ENCODE results near the gene KDM4B. TPM values are rescaled to one million over a fixed set of nuclear protein-coding genes. Genes with fewer than 3 reads are reported as not detected.
A peak's percentile ranks its signal among the peaks of the same experiment; 100 is the strongest.

The KDM4B gene
- polyA plus RNA-seq, 3 donors: 6.4 to 22.7 (median 12.7) TPM

GRCh38 chr19:5122671-5123409 is 153.9 kb downstream of the KDM4B start:
- TF ChIP-seq CTCF (IDR thresholded peaks at IDR 0.05): no peak
- peaks cover 3 to 15% (median 3%) of the 10 kb centered on the region in 3 donors for H3K27me3 Mint-ChIP-seq (ENCODE audit: low read depth in 3 of 3)
- H3K27ac Mint-ChIP-seq: peak overlapping the region in 1 of 7 donors; percentile 40
- no peaks in the 10 kb centered on the region for H3K79me2 ChIP-seq (ENCODE audit: insufficient read depth, low read length)
- H3K27me3 ChIP-seq (ENCODE audit: control insufficient read depth in 2 of 2, insufficient read depth in 2 of 2, low read length in 2 of 2): no peaks in the 10 kb centered on the region
- peaks cover 2% of the 10 kb centered on the region for H3K4me1 Mint-ChIP-seq
- intact Hi-C loops (cut with micrococcal nuclease): no loop called here
- WGBS (ENCODE audit: insufficient coverage): 92% methylated on average over 29 of the region's 30 CpGs
- H3K36me3 Mint-ChIP-seq: peaks cover 53 to 61% of the 10 kb centered on the region in 2 donors
- H3K9ac ChIP-seq (ENCODE audit: insufficient read depth, low read length, poor library complexity, severe bottlenecking): no peak overlapping the region
- no peaks in the 10 kb centered on the region for H3K4me1 ChIP-seq (ENCODE audit: control insufficient read depth in 1 of 2, insufficient read depth in 2 of 2, low read length in 2 of 2)
- H3K9me3 ChIP-seq (replicated peaks in 1 of 2; ENCODE audit: control insufficient read depth in 1 of 2, insufficient read depth in 1 of 2, low read length in 2 of 2): no peaks in the 10 kb centered on the region
- H2AFZ ChIP-seq (ENCODE audit: insufficient read depth, low read depth, low read length, poor library complexity, severe bottlenecking): no peak overlapping the region
- peaks cover 73% of the 10 kb centered on the region for H4K20me1 ChIP-seq (ENCODE audit: insufficient read depth, low read length)
- no peak overlapping the region for H3K4me3 ChIP-seq (replicated peaks in 1 of 3; ENCODE audit: low read depth in 2 of 3, low read length in 3 of 3)
- H3K4me2 ChIP-seq (replicated peaks; ENCODE audit: extremely low read depth, low read length, poor library complexity, severe bottlenecking): no peak overlapping the region
- peaks cover 35 to 50% of the 10 kb centered on the region in 2 donors for H3K36me3 ChIP-seq (replicated peaks in 1 of 2; ENCODE audit: control insufficient read depth in 1 of 2, insufficient read depth in 2 of 2, low read length in 2 of 2)
- no peak overlapping the region for H3K4me3 Mint-ChIP-seq
- no peak for DNase-seq
- no peak overlapping the region for H3K27ac ChIP-seq (ENCODE audit: low read depth in 1 of 2, low read length in 2 of 2)
- H3K9me3 Mint-ChIP-seq: no peaks in the 10 kb centered on the region

GRCh38 chr19:5123646-5124045 is 154.7 kb downstream of the KDM4B start:
- peaks cover 35 to 48% of the 10 kb centered on the region in 2 donors for H3K36me3 ChIP-seq (replicated peaks in 1 of 2; ENCODE audit: control insufficient read depth in 1 of 2, insufficient read depth in 2 of 2, low read length in 2 of 2)
- Mint-ChIP-seq H3K27me3 (ENCODE audit: low read depth in 3 of 3) (peaks cover 3 to 18% (median 3%) of the 10 kb centered on the region in 3 donors), H3K4me1 (peaks cover 2% of the 10 kb centered on the region), H3K4me3 (no peak overlapping the region), H3K9me3 (no peaks in the 10 kb centered on the region), H3K36me3 (peaks cover 51 to 60% of the 10 kb centered on the region in 2 donors), H3K27ac (no peak overlapping the region)
- H3K9me3 ChIP-seq (replicated peaks in 1 of 2; ENCODE audit: control insufficient read depth in 1 of 2, insufficient read depth in 1 of 2, low read length in 2 of 2): no peaks in the 10 kb centered on the region
- intact Hi-C loops (cut with micrococcal nuclease): no loop called here
- no peaks in the 10 kb centered on the region for H3K4me1 ChIP-seq (ENCODE audit: control insufficient read depth in 1 of 2, insufficient read depth in 2 of 2, low read length in 2 of 2)
- no peaks in the 10 kb centered on the region for H3K27me3 ChIP-seq (ENCODE audit: control insufficient read depth in 2 of 2, insufficient read depth in 2 of 2, low read length in 2 of 2)
- H3K9ac ChIP-seq (ENCODE audit: insufficient read depth, low read length, poor library complexity, severe bottlenecking): no peak overlapping the region
- 92% methylated on average over 5 of the region's 11 CpGs for WGBS (ENCODE audit: insufficient coverage)
- H3K27ac ChIP-seq (ENCODE audit: low read depth in 1 of 2, low read length in 2 of 2): no peak overlapping the region
- no peak for DNase-seq
- no peak for TF ChIP-seq CTCF (IDR thresholded peaks at IDR 0.05)
- peaks cover 74% of the 10 kb centered on the region for H4K20me1 ChIP-seq (ENCODE audit: insufficient read depth, low read length)
- no peaks in the 10 kb centered on the region for H3K79me2 ChIP-seq (ENCODE audit: insufficient read depth, low read length)
- no peak overlapping the region for H2AFZ ChIP-seq (ENCODE audit: insufficient read depth, low read depth, low read length, poor library complexity, severe bottlenecking)
- no peak overlapping the region for H3K4me3 ChIP-seq (replicated peaks in 1 of 3; ENCODE audit: low read depth in 2 of 3, low read length in 3 of 3)
- H3K4me2 ChIP-seq (replicated peaks; ENCODE audit: extremely low read depth, low read length, poor library complexity, severe bottlenecking): no peak overlapping the region

Data from CD14-positive monocyte (primary cell).